Measurements from ENCODE around the gene TSEN34. TPM values are rescaled to one million over a fixed set of nuclear protein-coding genes. Genes with fewer than 3 reads are reported as not detected.

Gene TSEN34
- polyA plus RNA-seq, 1 of the 3 experiments (the other 2 are of a cell fraction) = 82.1 TPM

GRCh38 chr19:54189735-54190502, 1.2 kb upstream of the TSEN34 start:
- H3K4me3 ChIP-seq (ENCODE audit: low read depth in 2 of 2, low read length in 1 of 2) = peak overlapping the region; percentile 84 to 93
- POLR2A ChIA-PET = interaction anchor here (0.5 to 4.1 kb wide), 7 partner anchors 11 to 428 kb away, joined by 3 to 50 read pairs (median 3); partner anchors contain the start of genes LENG1, MYADM and RPS9
- no peaks in the 10 kb centered on the region for H3K9me3 ChIP-seq
- H3K27me3 ChIP-seq (ENCODE audit: insufficient read depth) = no peaks in the 10 kb centered on the region
- TF ChIP-seq JUND (IDR thresholded peaks at IDR 0.05) = no peak
- TF ChIP-seq TEAD4 (IDR thresholded peaks at IDR 0.05; ENCODE audit: borderline replicate concordance, insufficient read depth) = no peak
- peak; percentile 86 for TF ChIP-seq RFX5 (IDR thresholded peaks at IDR 0.05; ENCODE audit: low read length)
- TF ChIP-seq RXRA (IDR thresholded peaks at IDR 0.05; ENCODE audit: borderline replicate concordance, low read depth) = no peak
- no peak for TF ChIP-seq TAF1 (IDR thresholded peaks at IDR 0.05; ENCODE audit: borderline replicate concordance, low read depth, low read length)
- TF ChIP-seq POLR2AphosphoS5 (IDR thresholded peaks at IDR 0.05; ENCODE audit: low read depth, low read length) = 0 out of 2 replicates have a peak, but pooled peaks have one; percentile 41
- TF ChIP-seq MAX (IDR thresholded peaks at IDR 0.05; ENCODE audit: low read depth) = peak; percentile 67; the same call in 1 of the 2 replicates
- TF ChIP-seq EP300 (IDR thresholded peaks at IDR 0.05; ENCODE audit: borderline replicate concordance in 1 of 2, low read depth in 1 of 2, low read length in 1 of 2) = peak in 1 of 2 experiments; percentile 40; a peak in 1 of 4 replicates
- TF ChIP-seq NFIC (IDR thresholded peaks at IDR 0.05; ENCODE audit: borderline replicate concordance) = no peak
- TF ChIP-seq EZH2phosphoT487 (IDR thresholded peaks at IDR 0.05; ENCODE audit: borderline replicate concordance, low read depth) = no peak
- no peak for TF ChIP-seq IRF3 (IDR thresholded peaks at IDR 0.05; ENCODE audit: low read depth, low read length)
- TF ChIP-seq CHD2 (IDR thresholded peaks at IDR 0.05; ENCODE audit: low read length, partially characterized antibody) = no peak
- no peak for TF ChIP-seq MEF2A (IDR thresholded peaks at IDR 0.05; ENCODE audit: borderline replicate concordance, low read depth)
- TF ChIP-seq TCF12 (IDR thresholded peaks at IDR 0.05) = no peak
- TF ChIP-seq SIN3A (IDR thresholded peaks at IDR 0.05; ENCODE audit: borderline replicate concordance, low read depth, low read length) = no peak; the same call in 1 of the 2 replicates
- TF ChIP-seq NRF1 (IDR thresholded peaks at IDR 0.05; ENCODE audit: low read depth, low read length) = peak; percentile 57
- TF ChIP-seq FOXM1 (IDR thresholded peaks at IDR 0.05; ENCODE audit: low read depth) = no peak
- no peak for TF ChIP-seq YY1 (IDR thresholded peaks at IDR 0.05; ENCODE audit: low read depth)
- peak; percentile 84 for TF ChIP-seq MXI1 (IDR thresholded peaks at IDR 0.05; ENCODE audit: low read depth, low read length)
- CTCF ChIA-PET = interaction anchor here (1.0 to 1.7 kb wide), 6 partner anchors 12 to 76 kb away, joined by 4 to 7 read pairs (median 6); partner anchors contain the start of gene TMC4
- 0% methylated on average over 16 of the region's 65 CpGs for WGBS (ENCODE audit: low lambda C conversion rate)
- peaks cover 74% of the 10 kb centered on the region for H3K79me2 ChIP-seq (ENCODE audit: insufficient read depth)
- H4K20me1 ChIP-seq (ENCODE audit: insufficient read depth) = no peaks in the 10 kb centered on the region
- H3K27ac ChIP-seq (ENCODE audit: low read depth in 2 of 2, low read length in 1 of 2) = peak overlapping the region; percentile 96 to 97
- peak overlapping the region; percentile 47; the same call in 1 of the 2 replicates for H3K4me2 ChIP-seq
- H3K36me3 ChIP-seq (replicated peaks in 1 of 2; ENCODE audit: control insufficient read depth in 1 of 2, insufficient read depth in 2 of 2, low read length in 1 of 2) = peaks cover 21 to 24% of the 10 kb centered on the region in 2 experiments
- H3F3A ChIP-seq (replicated peaks; ENCODE audit: insufficient read depth) = peaks cover 7% of the 10 kb centered on the region
- H2AFZ ChIP-seq (ENCODE audit: low read depth) = no peak overlapping the region
- H3K9ac ChIP-seq = peak overlapping the region; percentile 78
- peak; percentile 87 for DNase-seq
- H3K4me1 ChIP-seq (ENCODE audit: control insufficient read depth in 1 of 2, insufficient read depth in 2 of 2, low read depth in 1 of 2, low read length in 1 of 2) = peaks cover 0 to 15% of the 10 kb centered on the region in 2 experiments; a peak in 1 of 4 replicates
- H3K9me2 ChIP-seq = no peaks in the 10 kb centered on the region
